ENCODE measurements around the gene CDH6.

Gene CDH6

DNA sequence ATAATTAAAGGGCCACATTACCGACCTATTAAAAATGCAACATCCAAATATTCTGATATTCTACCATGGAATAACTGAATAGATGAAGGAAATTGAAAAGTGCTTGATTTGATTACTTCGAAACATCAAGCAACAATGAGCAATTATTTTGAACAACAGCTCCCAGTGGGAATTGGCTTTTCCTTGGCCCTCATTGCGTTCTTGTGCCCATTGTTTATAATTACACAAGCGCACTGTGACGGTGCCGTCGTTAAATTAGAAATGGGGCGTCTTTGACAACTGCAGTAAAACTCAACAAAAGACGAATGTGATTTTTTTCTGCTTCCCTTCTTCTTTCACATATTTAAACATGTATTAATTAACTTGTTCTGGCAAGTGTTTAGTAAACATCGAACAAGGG lies 61.6 kb downstream of the CDH6 start:
- DNase-seq, result no peak

DNA sequence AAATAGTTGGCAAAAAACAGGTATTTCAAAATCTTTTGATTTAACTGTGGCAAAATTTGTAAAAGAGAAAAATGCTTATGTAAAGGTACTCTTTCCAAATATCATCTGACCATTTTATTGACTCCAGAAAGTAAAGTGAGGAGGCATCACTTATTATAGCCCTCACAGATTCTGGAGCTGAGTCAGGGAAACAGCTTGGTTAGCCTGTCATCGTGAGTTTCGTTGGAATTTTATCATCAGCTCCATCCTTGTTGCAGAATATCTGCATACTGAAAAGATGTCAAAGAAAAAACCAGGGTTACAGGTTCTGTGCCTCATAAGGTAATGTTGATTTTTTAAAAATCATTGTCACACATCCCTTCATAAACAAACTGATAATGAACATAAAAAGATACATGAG lies 74.8 kb downstream of the CDH6 start:
- DNase-seq, result no peak

DNA sequence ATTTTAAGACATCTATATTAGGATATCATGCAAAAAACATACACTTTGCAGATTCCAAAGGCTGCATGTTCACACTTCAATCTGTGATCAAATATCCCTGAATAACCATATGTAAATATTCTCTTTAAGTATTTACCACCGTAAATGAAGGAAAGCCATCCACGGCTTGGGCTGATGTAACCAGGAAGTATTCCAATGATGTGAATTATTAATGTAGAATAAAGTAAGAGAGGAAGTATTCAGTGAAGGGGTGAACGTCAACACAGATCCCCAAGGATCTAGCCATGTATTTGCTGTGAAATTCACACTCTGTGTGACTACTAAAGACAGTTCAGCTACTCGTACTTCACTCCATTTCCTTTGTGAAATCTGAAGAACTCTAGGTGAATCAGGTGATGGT lies 75.2 kb downstream of the CDH6 start:
- DNase-seq, result no peak

- no peak for DNase-seq
Measured at GRCh38 chr5:31269259-31269658, 75.8 kb downstream of the CDH6 start.

- no peak for DNase-seq
Measured at GRCh38 chr5:31270396-31270795, 76.9 kb downstream of the CDH6 start.

- no peak for DNase-seq
Measured at GRCh38 chr5:31271567-31271966, 78.1 kb downstream of the CDH6 start.

GRCh38 chr5:31273161-31273560 lies 79.7 kb downstream of the CDH6 start:
- no peak for DNase-seq

DNA sequence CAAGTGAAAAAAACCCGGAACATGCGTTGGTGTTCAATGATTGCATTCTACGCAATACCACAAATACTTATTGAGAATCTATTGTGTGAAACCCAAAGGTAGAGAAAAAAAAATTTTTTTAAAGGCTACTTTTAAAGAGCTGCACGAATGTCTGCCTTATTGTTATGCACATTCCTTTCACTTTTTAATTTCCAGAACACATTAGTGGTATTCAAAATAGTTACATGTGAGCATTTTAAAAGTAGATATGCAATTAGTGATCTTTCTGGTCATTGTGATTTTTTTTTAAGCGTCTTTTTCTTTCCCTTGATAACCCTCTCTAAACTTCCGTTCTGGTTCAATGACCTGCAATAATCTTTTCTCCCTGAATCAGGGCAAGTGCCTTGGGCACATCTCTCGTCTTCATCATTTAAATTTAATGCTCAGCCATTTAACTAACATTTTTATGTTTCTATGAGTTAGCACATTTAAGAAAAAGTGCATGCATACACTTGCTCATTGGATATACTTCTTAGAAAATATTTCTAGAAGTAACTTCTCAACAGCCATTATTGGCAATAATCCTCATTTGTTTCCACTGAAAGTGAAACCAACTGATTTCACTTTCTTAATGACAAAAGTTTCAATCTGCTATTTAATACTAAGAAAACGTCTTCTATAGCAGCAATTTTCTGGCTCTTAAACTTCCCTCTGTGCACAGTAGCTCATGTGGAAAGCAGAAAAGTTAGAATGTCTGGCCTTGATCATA lies 80.3 kb downstream of the CDH6 start:
- DNase-seq, result no peak

DNA sequence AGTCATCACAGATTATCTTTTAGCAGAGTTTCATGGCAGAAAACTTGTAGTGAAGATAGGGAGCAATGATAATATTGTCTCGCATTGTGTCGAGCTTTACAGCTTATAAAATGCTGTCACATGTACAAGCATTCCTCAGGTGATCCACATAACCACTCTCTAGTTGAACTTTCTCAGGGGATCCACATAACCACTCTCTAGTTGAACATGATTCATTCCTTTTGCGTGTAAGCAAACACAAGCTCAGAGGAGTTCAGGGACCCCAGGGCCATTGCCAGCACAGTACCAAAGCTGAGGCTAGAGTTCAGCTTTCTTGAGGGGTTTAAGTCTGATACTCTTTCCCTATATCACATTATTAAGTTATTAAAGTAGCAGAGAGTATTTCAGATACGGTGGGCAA lies 86.7 kb downstream of the CDH6 start:
- no peak for DNase-seq

- no peak for DNase-seq
Measured at GRCh38 chr5:31283326-31283725, 89.8 kb downstream of the CDH6 start.

GRCh38 chr5:31285025-31285424 lies 91.5 kb downstream of the CDH6 start:
- DNase-seq, result no peak

DNA sequence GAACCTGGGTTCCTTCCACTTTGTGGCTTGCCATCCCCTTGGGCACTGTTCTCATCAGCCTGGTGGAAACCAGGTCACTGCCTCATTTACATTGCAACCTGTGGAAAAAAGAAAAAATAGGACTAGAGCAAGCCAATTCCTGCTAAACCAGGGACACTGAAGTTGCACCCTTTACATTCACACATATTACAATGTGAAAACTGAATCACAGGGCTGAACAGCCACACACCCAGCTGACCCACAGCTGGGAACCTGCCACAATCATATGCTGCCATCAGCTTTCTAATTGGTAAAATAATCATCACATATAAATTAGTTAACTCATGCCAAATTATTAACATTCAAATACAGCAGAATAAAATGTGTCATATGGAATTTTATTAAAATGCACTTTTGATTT lies 94.5 kb downstream of the CDH6 start:
- no peak for DNase-seq

DNA sequence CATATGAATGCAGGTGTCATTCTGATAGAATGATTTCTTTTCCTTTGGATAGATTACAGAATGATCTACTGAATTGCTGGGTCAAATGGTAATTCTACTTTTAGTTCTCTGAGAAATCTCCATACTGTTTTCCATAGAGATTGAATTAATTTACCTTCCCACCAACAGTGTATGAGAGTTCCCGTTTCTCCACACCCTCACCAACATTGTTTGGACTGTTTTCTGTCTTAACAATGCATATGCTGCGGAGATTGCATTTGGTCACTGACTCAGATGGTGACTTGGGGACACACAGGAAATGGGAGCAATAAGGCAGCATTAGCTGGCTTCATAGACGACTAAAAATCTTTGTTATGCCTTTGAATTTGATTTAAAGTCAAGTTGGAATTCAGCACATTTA lies 95.9 kb downstream of the CDH6 start:
- no peak for DNase-seq

GRCh38 chr5:31291323-31291854 lies 97.9 kb downstream of the CDH6 start:
- no peak for DNase-seq

- no peak for DNase-seq
Measured at GRCh38 chr5:31300501-31300900, 107.0 kb downstream of the CDH6 start.

DNA sequence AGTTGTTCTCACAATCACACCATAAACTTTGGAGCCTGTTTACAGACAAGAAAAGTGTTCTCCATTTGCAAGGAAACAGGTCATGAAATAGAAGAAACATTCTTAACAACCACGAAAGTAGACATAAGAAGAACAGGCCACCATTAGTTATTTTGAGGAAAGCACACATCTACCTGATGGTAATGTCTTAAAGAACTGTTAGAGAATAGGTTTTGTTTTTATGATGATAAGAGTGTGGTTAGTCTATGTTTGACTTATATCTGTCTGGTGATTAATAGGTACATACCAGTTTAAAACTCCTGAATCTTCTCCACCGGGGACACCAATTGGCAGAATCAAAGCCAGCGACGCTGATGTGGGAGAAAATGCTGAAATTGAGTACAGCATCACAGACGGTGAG lies 108.3 kb downstream of the CDH6 start:
- no peak for DNase-seq

DNA sequence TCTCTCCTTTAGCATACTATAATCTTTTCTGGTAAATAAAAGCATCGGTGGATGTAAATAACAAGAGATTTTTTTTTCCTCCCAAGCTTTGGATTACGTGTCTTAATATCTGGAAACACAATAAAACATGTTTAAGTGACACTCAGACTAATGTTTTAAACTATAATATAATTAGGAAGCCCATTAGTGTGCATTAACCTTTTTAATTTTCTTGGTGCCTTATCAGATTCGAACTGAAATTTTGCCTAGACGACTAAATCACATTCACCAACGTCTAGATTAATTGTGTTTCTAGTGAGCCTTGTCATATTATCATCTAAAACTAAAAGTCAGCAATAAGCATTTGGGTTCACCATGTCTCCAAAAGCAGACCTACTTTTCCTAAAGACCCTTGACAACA lies 110.2 kb downstream of the CDH6 start:
- no peak for DNase-seq

DNA sequence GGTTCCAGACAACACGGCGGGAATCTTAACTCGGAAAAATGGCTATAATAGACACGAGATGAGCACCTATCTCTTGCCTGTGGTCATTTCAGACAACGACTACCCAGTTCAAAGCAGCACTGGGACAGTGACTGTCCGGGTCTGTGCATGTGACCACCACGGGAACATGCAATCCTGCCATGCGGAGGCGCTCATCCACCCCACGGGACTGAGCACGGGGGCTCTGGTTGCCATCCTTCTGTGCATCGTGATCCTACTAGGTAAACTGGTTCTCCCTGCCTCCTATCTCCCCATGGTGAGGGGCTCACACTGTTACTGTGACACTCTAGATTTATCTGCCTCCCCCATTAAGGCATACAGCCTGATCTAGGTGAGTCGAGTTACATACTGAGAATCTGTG lies 124.2 kb downstream of the CDH6 start:
- DNase-seq, result no peak

GRCh38 chr5:31319335-31319734 lies 125.8 kb downstream of the CDH6 start:
- no peak for DNase-seq

DNA sequence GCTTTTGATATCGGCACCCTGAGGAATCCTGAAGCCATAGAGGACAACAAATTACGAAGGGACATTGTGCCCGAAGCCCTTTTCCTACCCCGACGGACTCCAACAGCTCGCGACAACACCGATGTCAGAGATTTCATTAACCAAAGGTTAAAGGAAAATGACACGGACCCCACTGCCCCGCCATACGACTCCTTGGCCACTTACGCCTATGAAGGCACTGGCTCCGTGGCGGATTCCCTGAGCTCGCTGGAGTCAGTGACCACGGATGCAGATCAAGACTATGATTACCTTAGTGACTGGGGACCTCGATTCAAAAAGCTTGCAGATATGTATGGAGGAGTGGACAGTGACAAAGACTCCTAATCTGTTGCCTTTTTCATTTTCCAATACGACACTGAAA lies 129.5 kb downstream of the CDH6 start:
- no peak for DNase-seq

- DNase-seq, result no peak
Measured at GRCh38 chr5:31324842-31325241, 131.4 kb downstream of the CDH6 start.

DNA sequence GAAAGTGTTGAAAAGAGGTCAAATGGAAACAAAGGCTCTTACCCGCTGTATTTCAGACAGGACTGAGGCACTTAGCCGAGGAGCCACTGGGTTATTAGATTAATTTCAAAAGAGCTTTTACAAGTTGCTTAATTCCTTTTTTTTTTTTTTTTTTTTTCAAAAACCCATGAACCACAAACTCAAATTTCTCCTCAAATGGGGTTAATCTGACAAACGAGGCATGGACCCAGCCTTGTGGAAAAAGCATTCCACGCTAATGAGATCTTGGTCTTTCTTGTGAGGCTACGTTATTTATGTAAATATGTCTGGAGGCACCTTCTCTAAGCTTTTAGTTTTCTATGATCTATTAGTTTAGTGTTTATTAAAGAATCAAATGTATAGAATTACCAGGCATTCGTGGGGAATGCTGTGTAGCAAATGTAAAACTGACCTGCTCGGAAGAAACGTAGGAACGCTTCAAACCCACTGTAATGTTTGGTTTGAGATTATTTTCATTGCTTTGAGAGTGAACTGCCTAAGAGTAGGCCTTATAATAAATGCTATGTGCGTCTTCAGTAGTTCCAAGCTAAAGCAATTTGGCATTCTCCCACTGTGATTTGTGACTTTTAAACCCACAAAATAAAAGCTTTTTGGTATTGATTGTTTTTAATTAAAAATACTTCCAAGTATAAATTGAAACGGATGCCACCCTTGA lies 134.7 kb downstream of the CDH6 start:
- DNase-seq, result no peak

- no peak for DNase-seq
Measured at GRCh38 chr5:31329715-31330114, 136.2 kb downstream of the CDH6 start.

DNA sequence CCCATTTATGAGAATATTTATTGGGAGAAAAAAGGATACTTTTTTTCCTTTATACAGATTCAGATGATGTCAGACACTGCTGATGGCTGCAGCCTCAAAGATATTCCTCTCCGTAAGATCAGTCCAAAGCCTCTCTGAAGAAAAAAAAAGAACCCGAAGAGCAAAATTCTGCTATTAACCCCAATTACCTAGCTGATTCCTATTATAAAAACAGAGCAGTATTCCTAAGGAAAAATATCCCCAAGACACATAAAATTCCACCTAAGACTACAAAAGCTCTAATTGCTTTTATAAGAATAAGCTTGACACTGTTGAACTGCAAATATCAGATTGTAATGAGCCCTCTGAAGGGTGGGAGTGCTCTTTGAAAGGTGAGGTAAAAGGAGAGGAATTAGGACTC lies 138.7 kb downstream of the CDH6 start:
- no peak for DNase-seq

DNA sequence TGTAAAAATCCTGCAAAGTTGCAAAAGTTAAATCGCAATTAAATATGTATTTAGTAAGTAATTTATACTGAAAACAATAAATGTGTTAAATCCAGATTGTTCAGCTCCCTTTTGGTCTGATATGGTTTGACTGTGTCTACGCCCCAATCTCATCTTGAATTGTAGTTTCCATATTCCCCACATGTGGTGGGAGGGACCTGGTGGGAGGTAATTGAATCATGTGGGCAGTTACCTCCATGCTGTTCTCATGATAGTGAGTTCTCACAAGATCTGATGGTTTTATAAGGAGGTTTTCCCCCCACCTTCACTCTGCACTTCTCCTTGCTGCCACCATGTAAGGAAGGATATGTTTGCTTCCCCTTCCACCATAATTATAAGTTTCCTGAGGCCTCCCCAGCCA lies 140.0 kb downstream of the CDH6 start:
- no peak for DNase-seq

Measured in activated CD4-positive, alpha-beta T cell treated with anti-CD3 and anti-CD28 coated beads for 4 hours (primary cell).